Activated CD4-positive, alpha-beta T cell treated with anti-CD3 and anti-CD28 coated beads for 4 hours (primary cell): ENCODE results near the gene FBXO15.
A peak's percentile ranks its signal among the peaks of the same experiment; 100 is the strongest.

Experiments used
- DNase-seq, 2 donors: peaks; one replicate each; pipeline ENCODE4 v3.0.0-alpha.2; 2020

FBXO15 gene

DNA sequence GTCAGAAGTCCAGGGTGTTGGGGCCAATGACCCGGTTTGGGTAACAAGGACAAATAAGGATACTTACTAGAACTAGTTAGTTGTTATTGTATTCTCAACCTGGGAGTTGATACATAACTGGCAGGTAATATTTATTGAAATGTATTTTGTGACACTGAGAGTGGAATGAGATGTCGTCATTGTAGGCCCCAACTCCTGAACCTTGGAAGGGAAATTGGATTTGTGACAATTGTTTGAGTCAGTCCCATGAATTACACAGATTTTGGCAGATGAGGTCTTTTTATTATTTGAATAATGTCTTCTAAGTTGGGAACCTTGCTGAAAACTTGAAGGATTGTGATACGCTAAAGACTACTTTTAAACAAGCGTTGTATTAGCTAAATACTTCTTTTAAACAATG, 5.7 kb upstream of the FBXO15 start:
- no peak for DNase-seq

DNA sequence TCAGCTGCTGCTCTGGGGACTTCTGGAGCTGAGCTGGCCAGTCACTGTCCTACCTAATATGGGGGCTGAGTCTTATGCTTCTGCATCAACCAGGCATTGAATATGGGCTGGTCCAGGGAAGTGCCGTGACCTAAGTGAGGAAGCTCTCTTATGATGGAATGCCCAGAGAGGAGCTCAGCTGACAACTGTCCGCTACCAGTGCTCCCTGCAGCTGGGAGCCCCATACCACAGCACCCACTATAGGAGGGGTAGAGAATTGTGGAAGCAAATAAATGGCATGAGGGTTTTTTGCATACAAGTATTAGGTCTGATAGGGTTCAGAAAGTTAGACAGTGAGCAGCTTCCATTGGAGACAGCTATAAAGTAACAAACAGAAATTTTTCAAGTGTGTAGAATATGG, 5.2 kb upstream of the FBXO15 start:
- no peak for DNase-seq

DNA sequence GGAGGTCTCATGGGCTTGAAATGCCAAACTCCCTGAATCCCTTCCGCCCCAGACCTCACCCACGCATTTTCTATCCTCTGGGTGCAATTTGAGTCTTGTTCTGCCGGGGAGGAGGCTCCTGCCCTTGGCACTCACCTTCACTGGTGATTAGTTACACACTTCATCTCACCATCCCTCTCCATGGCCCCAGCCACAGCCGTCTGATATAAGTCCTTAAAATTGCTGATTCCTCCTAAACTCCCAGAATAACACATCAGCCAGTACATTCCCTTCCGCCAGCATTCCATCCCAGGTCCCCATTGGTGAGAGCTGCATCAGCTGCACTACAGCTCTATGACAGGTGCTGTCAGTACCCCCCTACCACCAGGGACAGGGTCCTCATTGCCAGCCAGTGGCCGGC, 4.6 kb upstream of the FBXO15 start:
- DNase-seq, result no peak

DNA sequence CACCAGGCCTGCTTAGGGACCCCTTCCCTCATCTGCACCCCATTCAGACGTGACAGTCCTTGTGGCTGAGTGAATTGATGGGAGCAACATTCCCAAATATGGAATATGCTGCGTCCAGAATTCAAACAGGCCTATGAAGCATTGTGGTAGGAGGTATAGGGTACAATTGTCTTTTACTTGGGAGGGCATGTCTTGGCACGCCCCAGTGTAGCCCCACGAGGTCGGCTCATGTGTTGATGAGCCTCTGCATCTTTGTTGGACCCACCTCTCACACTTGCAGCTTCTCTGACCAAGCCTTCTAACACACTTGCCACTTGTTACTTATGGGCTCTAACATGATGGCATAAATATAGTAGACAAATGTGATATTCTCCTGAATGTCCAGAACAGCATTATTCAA, 2.2 kb upstream of the FBXO15 start:
- DNase-seq, result no peak

DNA sequence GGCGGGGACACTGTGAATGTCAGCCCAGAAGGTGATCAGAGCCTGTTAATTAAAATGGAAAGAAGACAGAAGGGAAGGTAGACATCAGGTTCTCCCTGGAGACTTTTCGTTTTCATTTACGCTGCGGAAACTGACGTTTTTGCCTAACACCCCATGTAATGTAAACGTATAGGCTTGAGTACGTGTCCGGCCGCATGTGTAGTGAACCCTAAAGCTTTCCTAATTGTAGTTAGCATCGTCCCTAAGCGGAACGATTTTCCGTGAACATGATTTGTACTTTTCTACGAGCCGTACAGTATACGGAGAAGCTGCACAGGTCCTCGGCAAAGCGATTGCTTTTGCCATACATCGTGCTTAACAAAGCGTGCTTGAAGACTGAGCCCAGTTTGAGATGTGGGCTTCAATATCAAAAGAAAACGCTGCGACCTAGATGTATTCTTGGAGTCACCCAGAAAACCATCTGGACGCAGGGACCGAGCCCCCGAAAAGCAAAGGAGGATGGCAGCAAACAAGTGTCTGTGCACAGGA, 973 bp upstream of the FBXO15 start:
- DNase-seq, result no peak

DNA sequence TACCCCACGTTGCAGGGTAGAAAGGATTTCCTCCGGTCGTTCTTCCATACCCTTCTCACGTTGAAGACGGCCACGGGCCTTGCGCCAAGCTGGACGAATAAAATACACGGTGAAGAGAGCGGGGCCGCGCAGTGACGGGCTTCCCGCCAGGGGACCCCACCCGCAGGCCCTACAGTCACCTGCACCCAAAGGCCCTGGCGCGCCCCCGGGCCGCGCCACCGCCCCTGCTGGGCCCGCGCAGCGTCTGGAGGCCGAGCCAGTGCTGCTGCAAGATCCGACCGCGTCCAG, 199 bp downstream of the FBXO15 start:
- no peak for DNase-seq

DNA sequence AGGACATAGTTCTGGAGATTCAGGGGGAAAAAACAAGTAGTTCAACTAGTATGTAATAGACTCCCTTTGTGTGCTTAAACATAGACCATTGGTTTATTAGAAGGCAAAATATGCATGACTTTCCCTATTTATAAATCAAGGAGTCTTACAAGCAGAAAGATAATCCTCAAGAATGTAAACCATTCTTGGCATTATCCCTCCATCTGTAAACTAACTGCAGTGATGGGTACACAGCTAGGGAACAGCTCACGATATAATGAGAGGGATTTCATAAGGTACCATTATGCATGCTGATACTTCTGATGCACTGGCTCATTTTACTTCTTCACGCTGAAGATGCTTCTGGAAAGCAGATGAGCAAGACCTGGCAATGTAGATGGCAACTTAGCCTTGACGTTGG, 878 bp downstream of the FBXO15 start:
- no peak for DNase-seq

DNA sequence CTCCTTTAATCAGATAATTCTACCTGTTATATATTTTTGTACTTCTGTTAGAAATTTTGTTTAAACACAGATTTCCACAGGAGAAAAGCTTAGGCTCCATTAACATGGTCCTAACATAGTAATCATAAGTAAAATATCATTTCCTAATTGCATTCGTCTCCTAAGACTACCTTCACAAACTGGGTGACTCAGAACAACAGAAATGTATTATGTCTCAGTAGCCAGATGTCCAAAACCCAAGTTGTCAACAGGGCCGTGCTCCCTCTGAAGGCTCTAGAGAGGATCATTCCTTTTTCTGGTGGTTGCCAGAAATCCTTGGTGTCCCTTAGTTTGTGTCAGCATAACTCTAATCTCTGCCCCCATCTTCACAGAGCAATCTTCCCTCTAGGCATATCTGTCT, 5.4 kb downstream of the FBXO15 start:
- DNase-seq, result no peak

DNA sequence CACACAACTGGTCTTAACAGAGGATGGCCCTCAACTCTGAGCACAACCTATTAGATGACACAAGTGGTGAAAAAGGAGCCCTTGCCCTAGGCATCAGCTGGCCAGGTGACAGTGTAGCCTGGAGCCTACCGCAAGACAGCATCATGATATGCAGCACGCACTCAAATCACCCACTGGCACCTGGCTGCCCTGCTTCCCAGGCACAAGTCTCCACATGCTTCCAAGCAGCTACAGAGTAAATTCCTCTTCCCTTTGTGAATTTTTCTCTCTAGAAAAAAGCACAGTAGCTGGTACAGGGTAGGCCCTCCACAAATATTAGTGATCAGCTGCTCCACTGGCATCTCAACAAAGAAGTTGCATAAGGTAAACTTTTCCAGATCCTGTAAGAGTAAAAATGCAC, 6.0 kb downstream of the FBXO15 start:
- DNase-seq, result no peak

DNA sequence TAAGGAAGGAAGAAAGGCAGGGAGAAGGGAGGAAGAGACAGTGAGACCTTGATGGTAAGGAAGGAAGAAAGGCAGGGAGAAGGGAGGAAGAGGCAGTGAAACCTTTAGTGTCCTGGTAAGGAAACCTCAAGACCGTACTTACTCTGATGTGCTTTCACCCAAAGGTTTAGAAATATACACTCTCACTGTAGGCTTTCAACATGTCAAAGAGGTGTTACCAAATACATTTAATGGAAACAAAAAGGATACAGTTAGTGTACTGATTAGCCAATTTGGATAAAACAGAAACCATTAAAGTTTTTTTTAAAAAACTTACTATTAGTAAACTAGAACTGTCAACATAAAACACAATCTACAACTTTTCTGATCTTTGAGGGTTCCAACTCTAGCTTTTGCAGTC, 7.1 kb downstream of the FBXO15 start:
- no peak for DNase-seq

DNA sequence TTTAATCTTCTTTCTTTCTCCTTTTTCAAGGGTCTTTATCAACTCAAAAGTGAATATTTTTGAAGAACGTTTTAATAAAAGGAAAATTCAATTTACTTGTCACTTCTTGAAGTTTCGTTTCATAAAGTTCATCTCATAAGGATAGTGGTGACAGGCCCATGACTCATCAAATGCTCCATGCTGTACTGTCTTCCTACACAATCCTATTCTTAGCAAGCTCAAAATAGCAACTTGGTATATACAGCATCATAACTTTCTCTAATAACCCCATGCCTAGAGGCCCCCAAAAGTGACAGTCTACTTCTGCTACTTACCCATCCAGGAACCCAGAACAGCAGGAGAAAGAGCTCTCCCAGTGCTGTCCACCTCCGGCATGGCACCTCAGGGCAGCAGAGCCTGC, 7.7 kb downstream of the FBXO15 start:
- peak in 1 of 2 donors; percentile 16 for DNase-seq

DNA sequence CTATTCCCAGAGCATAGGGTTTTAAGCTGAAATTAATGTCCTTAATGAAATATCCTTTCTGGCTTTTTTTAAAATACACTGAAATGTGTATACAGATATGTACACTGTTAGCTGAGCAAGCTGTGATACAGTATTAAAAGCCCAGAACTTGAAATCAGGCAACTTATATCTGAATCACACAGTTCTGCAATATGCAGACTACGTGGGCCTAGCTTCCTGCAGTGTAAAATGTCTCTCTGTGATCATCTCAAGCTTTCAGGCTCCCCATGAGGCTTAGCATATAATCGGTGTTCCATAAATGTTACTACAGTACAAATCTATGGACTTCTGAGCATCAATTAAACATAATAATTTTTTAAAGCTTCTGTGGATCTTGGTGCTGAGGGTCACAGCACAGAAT, 8.2 kb downstream of the FBXO15 start:
- no peak for DNase-seq

DNA sequence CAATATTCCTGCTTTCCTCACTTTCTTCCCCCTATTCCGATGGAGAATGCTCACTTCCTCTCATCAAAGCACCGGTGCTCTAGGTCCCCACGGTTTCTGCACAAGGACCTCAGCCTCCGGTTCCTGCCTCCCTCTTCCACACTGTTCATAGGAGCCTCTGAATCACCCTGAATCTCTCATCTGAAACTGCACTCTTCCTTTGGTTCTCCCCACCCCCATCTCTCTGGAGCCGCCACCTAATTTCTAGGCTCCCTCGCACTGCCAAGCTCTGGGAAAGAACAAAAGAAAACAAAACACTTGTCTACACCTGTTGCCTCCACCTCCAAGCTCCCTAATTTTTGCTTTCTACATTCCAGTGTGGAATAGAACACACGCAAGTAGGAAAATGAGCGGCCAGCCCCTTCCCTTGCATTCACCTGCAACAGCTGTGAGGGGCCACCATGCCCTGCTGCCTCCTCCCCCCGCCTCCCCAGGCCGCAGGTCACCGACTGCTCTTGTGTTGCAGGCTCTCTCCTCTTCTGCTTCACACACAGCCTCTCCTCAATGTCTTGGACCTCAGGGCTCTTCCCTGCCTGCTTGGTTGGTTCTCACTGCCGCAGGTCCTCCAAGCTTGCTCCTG, 9.6 kb downstream of the FBXO15 start:
- no peak for DNase-seq

DNA sequence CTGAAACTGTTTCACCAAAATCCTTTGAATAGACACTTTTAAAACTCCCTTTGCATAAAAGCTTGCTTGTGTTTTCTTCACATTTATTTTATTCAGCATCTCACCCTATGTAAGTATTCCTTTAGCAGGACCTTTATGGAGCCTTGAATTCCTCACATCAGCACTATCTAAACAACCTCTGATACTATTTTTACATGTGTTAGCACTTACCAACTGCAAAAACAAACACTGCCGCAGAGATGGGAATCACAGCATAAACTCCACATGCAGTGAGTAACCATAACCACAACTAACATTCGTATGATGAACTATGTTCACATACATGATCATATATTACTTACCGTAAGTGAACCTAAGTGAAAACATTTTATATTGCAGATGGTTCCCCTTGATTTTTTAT, 15.4 kb downstream of the FBXO15 start:
- DNase-seq, result no peak

DNA sequence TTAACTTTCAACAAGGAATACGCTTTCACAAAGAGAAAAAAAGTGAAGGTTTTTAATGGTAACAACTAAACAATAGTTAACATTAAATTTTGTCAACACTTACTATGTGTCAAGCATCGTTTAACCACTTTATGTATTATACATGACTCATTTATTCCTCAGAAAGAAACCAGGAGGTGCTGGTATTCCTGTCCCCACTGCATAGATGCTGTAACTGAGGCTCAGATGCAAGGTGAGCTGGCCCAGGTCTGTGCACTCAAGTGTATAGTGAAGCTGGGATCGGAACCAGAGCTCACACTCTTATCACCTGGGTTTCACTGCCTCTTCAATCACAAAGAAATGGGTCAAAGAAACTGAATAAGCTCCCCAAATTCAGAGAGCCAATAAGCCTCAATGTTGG, 16.5 kb downstream of the FBXO15 start:
- DNase-seq, result no peak

DNA sequence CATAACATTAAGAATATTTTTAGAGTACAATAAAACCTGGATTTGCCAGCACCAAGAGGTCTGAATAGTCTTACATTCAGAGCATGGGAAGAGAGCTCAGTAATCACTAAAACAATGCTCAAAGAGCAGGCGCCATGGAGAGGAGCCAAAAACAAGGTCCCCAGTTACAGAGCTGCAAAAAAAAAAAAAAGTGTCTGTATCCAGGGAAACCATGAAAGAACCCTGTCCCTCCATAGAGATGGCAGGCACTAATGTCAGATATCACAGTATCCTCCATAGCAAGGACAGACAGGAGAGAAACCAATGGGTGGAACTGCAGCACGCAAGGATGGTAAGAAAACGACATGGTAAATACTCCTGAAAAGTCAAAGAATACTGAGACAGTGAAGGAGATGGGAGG, 19.5 kb downstream of the FBXO15 start:
- DNase-seq, result no peak

DNA sequence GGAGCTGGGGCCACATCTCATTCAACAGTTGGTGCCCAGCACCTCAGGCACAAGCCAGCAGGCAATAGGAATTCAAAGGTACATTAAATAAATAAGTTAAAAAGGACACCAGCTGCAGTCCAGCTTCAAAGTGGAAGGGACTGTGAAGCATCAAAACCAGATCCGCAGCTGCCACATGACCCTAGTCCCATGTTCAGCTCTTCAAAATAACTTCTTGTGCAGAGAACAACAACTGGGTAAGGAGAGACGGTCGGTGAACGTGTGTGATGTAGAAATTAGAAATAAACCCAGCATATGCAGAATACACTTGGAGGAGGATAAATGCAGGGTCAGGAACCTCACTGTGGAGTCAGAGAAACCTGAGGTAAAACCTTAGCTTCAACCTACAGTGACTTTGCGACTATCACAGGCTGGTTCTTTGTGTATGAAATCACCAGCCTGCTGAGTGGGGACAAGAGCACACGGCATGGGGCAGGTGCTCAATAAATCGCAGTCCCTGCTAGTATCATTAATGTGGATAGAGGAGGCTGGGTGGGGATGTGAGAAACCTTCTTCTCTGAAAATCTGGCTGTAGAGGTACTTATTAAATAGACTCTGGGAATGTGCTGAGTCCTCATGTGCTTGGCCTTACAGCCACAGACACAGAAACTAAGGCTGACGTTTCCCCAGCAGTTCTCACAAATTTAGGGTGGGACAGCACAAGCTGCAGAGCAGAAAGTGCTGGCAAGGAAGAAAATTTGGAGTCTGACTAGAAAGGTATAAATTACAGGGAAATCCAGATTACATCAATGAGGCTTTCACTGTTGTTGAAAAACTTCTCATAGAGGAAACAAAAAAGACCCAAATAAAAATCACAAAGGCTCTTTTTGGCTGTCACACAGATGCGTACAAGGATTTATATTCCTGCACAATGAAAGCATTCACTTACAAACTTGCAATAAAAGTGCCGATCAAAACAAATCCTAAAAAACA, 20.7 kb downstream of the FBXO15 start:
- no peak for DNase-seq

DNA sequence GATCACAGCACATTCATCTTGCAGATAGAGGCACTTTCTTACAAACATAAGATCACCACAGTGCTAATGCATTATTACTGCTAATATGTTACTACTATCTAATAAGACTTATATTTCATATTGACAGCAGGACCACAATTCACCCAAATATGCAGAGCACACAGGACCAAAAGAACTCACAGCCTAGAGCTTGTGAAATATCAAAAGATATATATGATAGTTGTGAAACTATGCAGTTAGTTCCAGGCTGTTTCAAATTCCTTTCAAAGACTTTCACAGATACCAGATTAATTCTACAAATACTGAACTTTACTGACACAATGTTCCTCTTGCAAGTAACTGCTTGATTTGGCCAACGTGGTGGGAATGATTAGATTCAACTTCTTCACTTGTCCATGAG, 23.0 kb downstream of the FBXO15 start:
- no peak for DNase-seq

DNA sequence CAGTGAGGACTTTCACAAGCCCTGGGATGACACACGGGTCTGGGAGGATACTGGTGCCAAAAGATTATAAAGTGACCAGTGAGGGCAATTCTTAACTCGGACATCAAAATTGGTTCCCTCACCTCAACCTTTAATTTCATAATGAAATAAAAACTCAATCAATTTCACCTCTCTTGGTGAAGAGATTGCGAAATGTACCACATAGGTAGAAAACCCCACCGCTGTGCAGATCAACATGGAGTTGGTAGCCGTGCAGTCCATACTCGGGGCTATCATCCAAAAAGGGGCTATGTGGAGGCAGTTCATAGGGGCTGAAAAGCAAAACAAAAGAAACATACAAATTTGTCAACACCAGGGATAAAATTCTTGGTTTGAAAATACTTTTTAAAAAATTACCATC, 24.4 kb downstream of the FBXO15 start:
- no peak for DNase-seq

DNA sequence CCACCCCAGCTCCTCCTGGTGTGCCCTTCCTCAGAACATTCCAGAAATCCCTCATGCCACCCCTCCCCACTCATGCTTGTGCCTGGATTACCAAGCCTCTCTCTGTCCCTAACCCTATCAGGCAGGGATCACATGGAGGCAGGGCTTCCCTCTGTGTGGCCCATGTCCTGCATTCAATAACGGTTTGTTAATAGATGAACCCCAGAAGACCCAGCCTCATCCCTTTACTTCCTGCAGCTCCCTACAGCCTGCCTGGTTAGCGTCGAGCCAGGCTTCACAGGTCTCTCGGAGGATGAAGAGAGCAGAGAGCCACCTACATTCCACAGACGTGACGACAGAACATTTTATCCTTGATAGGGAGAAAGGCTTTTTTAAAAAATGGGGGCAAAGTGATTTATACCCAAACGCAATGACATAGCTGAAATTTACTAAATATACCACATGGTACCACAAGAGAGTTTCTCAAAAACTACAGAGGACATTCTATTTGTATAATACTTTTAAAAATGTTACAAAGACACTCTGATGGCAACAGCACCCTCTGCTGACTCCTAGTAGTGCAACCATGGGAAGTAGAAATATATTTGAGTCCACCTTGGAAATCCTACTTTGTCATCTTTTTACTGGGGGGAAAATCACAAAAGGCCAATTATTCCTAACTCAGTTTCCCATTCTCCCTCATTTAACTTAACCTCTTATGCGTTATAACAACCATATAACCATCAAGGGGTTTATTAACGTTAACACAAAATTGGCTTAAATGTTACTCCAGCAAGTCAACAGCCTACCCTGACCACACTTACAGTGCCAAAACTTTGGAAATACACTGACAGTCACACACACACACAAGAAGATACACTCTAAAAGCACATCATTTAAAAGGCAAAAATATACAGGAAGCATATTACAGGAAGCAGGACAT, 30.7 kb downstream of the FBXO15 start:
- peak in 1 of 2 donors; percentile 11 for DNase-seq

DNA sequence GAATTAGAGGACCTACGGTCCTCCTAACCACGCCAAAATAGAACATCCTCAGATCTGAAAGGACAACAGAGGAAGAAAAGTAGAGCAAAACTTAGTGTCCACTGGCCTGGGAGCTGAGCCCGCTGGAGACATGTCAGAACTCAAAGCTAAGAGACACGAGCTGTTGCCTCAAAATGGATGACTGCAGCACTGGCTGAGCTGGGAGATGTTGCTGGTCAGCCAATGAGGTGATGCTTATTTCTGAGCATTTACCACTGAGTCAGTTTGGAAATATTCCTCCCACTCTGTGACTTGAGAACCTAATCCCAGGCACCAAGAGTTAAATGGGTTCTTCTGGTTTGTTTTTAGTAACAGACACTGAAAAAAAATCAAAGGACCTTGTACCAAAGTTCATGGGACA, 32.6 kb downstream of the FBXO15 start:
- no peak for DNase-seq

DNA sequence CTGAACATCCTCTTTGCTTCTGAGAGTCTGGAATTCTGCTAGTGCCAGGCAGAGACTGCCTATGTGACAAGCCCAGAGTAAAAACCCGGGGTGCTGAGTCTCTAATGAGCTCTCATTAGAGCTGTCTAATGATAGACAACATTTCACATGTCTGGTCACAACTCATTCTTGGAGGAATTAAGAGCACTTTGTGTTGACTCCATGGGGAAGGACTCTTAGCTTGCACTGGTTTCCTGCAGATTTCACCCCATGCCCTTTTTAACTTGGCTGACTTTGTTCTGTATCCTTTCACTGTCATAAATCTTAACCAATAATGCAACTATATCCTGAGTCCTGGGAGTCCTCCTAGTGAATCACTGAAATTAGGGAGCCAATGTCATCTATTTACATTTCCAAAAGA, 33.5 kb downstream of the FBXO15 start:
- DNase-seq, result no peak

DNA sequence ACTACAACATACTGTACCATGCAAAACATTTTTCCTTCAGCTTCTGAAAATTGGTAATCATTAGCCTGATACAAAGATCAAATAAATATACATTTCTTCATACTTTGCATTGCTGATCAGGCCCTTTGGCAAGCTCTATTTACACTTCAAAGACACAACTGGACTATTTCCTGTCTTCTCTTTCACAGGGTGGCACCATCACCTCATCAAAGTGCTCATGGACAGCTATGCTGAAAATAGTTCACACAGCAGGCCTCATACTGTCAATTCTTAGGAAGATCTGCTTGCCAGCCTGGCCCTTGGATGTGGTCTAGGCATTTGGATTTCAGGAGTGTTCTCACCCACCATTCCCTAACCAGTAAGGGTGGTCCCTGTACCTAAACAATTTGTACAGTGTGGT, 33.9 kb downstream of the FBXO15 start:
- no peak for DNase-seq

DNA sequence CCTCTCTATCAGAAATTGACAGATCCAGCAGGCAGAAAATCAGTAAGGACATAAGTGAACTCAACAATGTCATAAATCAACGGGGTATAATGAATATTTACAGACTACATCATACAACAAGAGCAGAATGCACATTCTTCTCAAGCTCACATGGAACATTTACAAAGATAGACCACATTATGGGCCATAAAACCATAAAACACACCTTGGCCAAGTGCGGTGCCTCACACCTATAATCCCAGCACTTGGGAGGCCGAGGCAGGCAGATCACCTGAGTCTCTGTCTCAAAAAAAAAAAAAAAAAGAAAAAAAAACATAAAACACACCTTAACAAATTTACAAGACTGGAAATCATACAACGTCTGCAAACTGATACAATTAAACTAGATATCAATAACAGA, 36.7 kb downstream of the FBXO15 start:
- DNase-seq, result no peak
